Activated naive CD4-positive, alpha-beta T cell treated with Interleukin-2 at 50 U/mL for 16 hours (primary cell): Measurements from ENCODE around the gene STAM.
"Not testable (repeated sequence)": the region's sequence is repeated elsewhere in the genome, so short reads cannot be mapped to it uniquely, and the experiment has no call there.

Experiments used
- DNase-seq: peaks from one replicate; pipeline ENCODE4 v3.0.0-alpha.2; 2020

STAM gene

DNA sequence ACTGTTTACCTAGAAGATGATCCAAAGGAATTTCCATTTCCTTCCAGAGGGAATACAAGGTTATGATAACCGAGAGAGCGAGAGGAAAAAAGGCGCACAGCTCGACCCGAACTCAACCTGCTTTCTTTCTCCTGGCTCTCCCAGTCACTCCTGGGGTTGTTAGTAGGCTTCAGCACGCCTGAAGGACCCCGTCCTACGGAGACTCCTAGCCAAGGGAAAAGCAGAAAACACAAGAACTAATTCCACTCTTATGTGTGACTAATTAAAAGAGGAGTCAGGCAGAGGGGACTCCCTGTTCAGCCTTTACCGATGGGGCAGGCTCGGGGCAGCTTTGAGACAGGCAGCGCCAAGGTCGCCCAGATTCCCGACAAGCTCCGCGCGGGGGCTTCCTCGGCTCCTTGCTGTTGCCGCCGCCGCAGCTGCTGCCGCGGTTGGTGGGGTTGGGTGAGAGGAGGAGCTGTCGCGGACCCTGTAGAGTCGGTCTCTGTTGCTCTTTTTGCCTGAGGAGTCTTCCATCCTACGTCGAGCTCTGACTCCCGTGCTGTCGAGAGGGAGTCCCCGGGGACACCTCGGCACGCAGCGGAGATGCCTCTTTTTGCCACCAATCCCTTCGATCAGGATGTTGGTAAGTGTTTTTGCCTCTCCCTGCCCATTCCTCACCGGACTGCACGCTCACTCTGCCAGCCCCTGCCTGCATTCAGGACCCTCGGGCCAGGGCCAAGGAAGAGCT is at the start of gene STAM:
Gene STAM (plus strand): TSS at position 397 of the 730 bp plus-strand sequence. CDS start 189 bp downstream, at position 586.
- peak; percentile 93 for DNase-seq

GRCh38 chr10:17597386-17597785 is 46.6 kb upstream of the STAM start:
- DNase-seq: no peak

GRCh38 chr10:17599089-17599488 is 44.9 kb upstream of the STAM start:
- DNase-seq: no peak

DNA sequence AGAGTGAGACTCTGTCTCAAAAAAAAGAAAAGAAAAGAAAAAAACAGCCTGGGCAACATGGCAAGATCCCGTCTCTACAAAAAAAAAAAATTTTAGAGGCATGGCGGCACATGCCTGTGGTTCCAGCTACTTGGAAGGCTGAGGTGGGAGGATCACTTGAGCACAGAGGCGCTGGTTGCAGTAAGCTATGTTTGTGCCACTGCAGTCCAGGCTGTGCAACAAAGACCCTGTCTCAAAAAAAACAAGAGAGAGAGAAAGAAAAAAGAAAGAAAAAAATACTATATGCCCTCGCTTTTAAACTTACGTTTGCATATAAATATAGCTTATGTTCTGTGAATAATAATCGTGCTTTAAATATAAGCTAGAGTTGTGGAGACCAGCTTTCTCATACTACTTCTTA is 38.0 kb upstream of the STAM start:
- no peak for DNase-seq

- DNase-seq: no peak
Measured at GRCh38 chr10:17606547-17607040, 37.4 kb upstream of the STAM start.

DNA sequence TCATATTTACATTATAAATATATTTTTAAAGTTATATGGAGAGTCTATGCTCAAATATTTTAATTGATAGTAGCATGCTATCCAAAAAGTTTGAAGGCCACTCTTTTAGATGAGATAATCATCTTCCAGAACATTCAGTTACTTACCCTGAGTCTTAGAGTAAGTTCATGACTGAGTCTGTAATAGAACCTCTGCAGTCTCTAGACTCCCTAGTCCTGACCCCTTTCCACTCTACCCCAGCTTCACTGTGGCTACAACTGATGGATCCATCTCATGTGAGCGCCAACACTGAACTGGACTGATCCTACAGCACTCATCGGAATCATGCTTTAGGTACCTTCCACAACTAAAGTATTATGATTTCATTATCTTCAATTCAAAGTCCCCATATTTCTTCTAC is 36.9 kb upstream of the STAM start:
- no peak for DNase-seq

DNA sequence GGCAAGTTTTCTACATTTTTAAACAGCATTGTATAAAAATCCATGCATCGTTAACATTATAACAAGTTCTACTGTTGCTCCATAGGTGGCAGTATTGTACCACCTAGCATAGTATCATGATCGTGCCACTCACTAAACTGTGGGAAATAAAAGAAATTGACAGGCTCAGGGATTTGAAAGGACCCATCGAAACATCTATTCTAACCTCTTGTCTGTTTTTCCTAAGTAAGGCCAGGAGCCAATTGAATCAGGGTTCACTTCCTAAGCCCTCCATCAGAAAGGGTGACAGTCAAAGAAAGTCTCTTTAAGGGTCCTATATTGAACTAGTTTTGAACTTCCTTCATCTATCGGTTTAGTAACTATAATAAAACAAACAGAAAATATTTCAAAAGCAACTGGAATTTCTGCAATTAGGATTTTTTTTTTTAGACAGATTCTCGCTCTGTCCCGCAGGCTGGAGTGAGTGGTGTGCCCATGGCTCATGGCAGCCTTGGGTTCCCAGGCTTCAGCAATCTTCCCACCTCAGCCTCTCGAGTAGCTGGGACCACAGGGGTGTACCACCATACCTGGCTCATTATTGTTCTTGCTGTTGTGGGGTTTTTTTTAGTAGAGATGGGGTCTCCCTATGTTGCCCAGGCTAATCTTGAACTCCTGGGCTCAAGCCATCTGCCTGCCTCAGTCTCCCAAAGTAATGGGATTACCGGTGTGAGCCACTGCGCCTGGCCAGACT is 36.2 kb upstream of the STAM start:
- DNase-seq: no peak

GRCh38 chr10:17609523-17610079 is 34.4 kb upstream of the STAM start:
- peak; percentile 9 for DNase-seq

- peak; percentile 24 for DNase-seq
Measured at GRCh38 chr10:17616403-17617030, 27.4 kb upstream of the STAM start.

DNA sequence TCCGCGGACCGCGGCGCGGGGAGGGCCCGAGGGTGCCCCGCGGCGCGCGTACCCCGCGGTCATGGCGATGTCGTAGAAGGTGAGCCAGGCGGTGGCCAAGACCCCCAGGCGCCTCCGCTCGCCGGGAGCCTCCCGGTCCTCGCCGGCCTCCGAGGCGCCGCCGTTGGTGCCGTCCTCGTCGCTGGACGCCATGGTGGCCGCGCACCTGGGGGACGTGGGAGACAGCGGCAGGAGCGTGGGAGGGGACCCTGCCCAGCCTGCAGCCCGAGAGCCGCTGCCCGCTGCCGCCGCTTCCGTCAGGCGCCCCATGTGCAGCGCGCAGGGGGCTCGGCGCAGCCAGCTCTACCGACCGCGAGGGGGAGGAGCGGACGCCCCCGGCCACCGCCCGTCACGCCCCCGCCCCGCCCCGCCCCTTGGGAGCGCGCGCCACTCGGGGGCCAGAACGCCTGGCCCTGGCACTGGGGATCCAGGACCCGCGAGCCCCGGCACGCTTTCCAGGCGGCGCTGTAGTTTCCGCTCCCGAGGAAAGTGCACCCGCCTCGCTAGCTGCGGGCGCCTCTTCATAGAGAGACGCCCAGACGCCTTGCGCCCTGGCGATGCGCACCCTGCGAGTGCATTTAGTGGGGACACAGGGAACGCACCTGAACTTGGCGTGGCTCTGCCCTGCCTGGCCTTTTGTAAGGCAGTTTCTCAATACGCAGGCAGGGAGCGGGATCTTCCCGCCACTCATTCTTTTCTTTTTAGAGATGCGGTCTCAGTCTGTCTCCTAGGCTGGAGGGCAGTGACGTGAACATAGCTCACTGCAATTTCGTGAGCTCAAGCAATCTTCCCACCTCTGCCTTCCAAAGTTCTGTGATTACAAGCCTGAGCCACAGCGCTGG is 26.7 kb upstream of the STAM start, which contains the start of gene HACD1:
Gene HACD1 (minus strand): TSS at position 344 of the 881 bp plus-strand sequence. CDS start 35 bp downstream, at position 309.
- peak; percentile 54 for DNase-seq

GRCh38 chr10:17622061-17622460 is 21.9 kb upstream of the STAM start:
- DNase-seq: no peak

GRCh38 chr10:17624996-17625395 is 19.0 kb upstream of the STAM start:
- DNase-seq: no peak

DNA sequence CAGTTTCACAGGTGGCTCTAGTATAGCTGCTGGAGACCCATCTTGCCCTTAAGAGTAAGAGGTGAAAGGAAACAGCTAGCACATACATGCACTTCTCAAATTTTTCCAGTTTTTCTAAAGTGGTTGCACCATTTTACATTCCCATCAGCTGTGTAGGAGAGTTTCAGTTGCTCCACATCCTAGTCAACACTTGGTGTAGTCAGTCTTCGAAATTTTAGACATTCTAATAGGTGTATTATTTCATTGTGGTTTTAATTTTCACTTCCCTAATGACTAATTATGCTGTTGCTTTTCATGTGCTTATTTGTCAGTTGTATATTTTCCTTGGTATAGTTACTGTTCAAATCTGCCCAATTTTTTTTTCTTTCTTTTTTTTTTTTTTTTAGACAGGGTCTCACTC is 17.3 kb upstream of the STAM start:
- DNase-seq: no peak

DNA sequence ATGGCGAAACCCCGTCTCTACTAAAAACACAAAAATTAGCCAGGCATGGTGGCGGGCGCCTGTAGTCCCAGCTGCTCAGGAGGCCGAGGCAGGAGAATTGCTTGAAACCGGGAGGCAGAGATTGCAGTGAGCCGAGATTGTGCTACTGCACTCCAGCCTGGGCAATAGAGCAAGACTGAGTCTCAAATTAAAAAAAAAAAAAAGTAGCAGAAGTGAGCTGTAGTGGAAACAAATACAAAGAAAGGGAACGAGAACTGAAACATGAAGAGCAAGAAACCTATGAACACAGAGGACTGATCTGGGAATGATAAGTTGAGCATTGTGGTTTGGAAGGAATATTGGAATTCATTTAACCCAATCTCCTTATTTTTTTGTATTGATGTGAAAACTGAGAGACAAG is 11.4 kb upstream of the STAM start:
- DNase-seq: not testable (repeated sequence)

- no peak for DNase-seq
Measured at GRCh38 chr10:17633353-17633752, 10.6 kb upstream of the STAM start.

DNA sequence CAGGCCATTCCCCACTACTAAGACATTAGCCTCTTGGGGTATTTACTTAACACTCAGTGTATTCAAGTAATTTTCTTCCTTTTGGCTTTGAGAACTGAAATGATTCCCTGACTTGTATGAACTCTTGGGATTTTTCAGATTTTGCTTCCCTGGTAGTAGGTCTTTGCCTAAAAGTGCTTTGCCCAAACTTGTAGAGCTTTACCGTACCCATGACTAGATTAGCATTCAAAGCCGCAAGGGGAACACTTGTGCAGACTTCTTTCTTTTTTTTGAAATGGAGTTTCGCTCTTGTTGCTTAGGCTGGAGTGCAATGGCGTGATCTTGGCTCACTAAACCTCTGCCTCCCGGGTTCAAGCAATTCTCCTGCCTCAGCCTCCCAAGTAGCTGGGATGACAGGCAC is 6.1 kb upstream of the STAM start:
- DNase-seq: no peak

GRCh38 chr10:17640331-17640816 is 3.6 kb upstream of the STAM start:
- no peak for DNase-seq

DNA sequence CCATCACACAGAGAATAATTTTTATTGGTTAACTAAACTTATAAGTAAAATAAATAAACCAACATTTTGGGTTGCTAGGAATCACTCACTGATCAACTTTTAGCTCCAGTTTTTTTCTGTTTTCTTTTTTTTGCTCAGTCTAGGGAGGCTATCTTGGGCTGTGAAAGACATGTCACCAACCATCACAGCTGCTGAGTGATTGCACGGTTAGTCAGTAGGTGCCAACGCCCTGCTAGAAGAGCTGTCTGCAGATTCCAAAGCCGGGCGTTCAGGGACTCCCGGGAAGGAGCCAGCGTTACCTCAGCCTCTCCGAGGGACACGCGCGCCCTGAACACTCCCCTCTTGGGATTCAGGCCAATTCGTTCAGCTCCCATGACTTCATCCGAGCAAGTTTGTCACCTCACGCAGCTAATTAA is 604 bp upstream of the STAM start:
- DNase-seq: no peak

DNA sequence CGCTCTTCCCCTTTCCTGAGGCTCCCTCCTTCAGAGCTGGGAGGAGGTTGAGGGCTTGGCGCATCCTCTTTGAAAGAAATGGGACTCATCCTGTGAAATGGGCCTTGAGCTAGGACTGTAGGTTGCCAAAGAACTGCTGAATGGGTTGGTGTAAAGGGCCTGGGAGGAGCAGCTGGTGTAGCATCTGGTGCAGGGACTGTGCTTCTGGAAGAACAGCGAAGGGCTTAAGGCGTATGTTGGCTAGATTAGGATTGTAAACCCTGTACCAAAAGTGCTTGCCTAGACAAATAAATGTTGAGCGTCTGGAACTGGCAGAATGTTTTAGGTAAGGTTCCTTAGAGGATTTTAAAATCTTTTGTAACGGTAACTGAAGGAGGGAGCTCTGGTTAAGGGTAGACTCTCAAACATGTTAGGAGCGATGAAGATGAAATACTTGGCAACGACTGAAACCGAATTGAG is 563 bp downstream of the STAM start:
- no peak for DNase-seq

- DNase-seq: no peak
Measured at GRCh38 chr10:17645621-17646345, 1.8 kb downstream of the STAM start.

GRCh38 chr10:17647326-17647725 is 3.4 kb downstream of the STAM start:
- no peak for DNase-seq
